NCI-H2196 (cell line): ENCODE measurements around the gene LRRFIP2.
"Not testable (repeated sequence)": the region's sequence is repeated elsewhere in the genome, so short reads cannot be mapped to it uniquely, and the experiment has no call there.

Experiments
- DNase-seq: peaks from one replicate; lab custom pipeline; 2025; ENCODE audit not compliant: unreplicated experiment; lab: John Stamatoyannopoulos, UW

Gene LRRFIP2

GRCh38 chr3:37174532-37175126 is at the start of gene LRRFIP2:
Gene LRRFIP2, minus strand, starts transcription at chr3:37174582. Its CDS starts 25,599 bp downstream, at chr3:37148983.
- DNase-seq = no peak

GRCh38 chr3:37223576-37223975 is 49.2 kb upstream of the LRRFIP2 start:
- no peak for DNase-seq

GRCh38 chr3:37223141-37223558 is 48.8 kb upstream of the LRRFIP2 start:
- no peak for DNase-seq

GRCh38 chr3:37222542-37222941 is 48.2 kb upstream of the LRRFIP2 start:
- not testable (repeated sequence) for DNase-seq

GRCh38 chr3:37221407-37221806 is 47.0 kb upstream of the LRRFIP2 start:
- DNase-seq = no peak

GRCh38 chr3:37219266-37219665 is 44.9 kb upstream of the LRRFIP2 start:
- DNase-seq = no peak

GRCh38 chr3:37218206-37218605 is 43.8 kb upstream of the LRRFIP2 start:
- no peak for DNase-seq

GRCh38 chr3:37217098-37217849 is 42.9 kb upstream of the LRRFIP2 start:
- DNase-seq = no peak

GRCh38 chr3:37216597-37217097 is 42.3 kb upstream of the LRRFIP2 start:
- DNase-seq = no peak

- DNase-seq = no peak
Measured at GRCh38 chr3:37214076-37214475, 39.7 kb upstream of the LRRFIP2 start.

- DNase-seq = no peak
Measured at GRCh38 chr3:37210230-37210629, 35.8 kb upstream of the LRRFIP2 start.

GRCh38 chr3:37208576-37208975 is 34.2 kb upstream of the LRRFIP2 start:
- DNase-seq = not testable (repeated sequence)

GRCh38 chr3:37208008-37208407 is 33.6 kb upstream of the LRRFIP2 start:
- not testable (repeated sequence) for DNase-seq

GRCh38 chr3:37206041-37206440 is 31.7 kb upstream of the LRRFIP2 start:
- DNase-seq = not testable (repeated sequence)

GRCh38 chr3:37204314-37204713 is 29.9 kb upstream of the LRRFIP2 start:
- DNase-seq = no peak

- DNase-seq = no peak
Measured at GRCh38 chr3:37202035-37202434, 27.7 kb upstream of the LRRFIP2 start.

GRCh38 chr3:37200141-37200540 is 25.8 kb upstream of the LRRFIP2 start:
- DNase-seq = no peak

- DNase-seq = no peak
Measured at GRCh38 chr3:37198996-37199395, 24.6 kb upstream of the LRRFIP2 start.

GRCh38 chr3:37198547-37198946 is 24.2 kb upstream of the LRRFIP2 start:
- no peak for DNase-seq

- DNase-seq = no peak
Measured at GRCh38 chr3:37197810-37198371, 23.5 kb upstream of the LRRFIP2 start.

- DNase-seq = no peak
Measured at GRCh38 chr3:37194533-37194932, 20.2 kb upstream of the LRRFIP2 start.

GRCh38 chr3:37190667-37191066 is 16.3 kb upstream of the LRRFIP2 start:
- no peak for DNase-seq
